WTC11 (cell line): ENCODE results near the gene KCNJ15.

Source experiments
- CTCF ChIP-seq: fragments of 200-600 bp; IDR thresholded peaks from 2 replicates; pipeline ENCODE4 v1.8.0; 2022; ENCODE audit warnings: antibody characterized with exemption
- E2F4 ChIP-seq: sonication (generic); formaldehyde crosslinking; IDR thresholded peaks from 2 replicates; pipeline ENCODE4 v1.8.1; 2022; ENCODE audit warnings: low read depth, mild to moderate bottlenecking, moderate library complexity, missing genetic modification reagents, borderline replicate concordance
- ERG ChIP-seq: fragments of 250-450 bp; sonication (Bioruptor Pico); IDR thresholded peaks from 2 replicates; pipeline ENCODE4 v1.8.0; 2021; ENCODE audit warnings: mild to moderate bottlenecking
- SMAD4 ChIP-seq: sonication (generic); formaldehyde crosslinking; IDR thresholded peaks from 2 replicates; pipeline ENCODE4 v1.8.0; 2022; ENCODE audit warnings: mild to moderate bottlenecking, missing genetic modification reagents
- SP1 ChIP-seq: sonication (generic); formaldehyde crosslinking; conservative IDR thresholded peaks from 2 replicates; pipeline ENCODE4 v1.8.1; 2022; ENCODE audit warnings: missing genetic modification reagents
- TEAD1 ChIP-seq: sonication (generic); formaldehyde crosslinking; IDR thresholded peaks from 2 replicates; pipeline ENCODE4 v1.8.0; 2022; ENCODE audit warnings: mild to moderate bottlenecking, missing genetic modification reagents
- TEAD4 ChIP-seq: sonication (generic); formaldehyde crosslinking; IDR thresholded peaks from 2 replicates; pipeline ENCODE4 v1.8.0; 2022; ENCODE audit warnings: mild to moderate bottlenecking, missing genetic modification reagents
- ZNF423 ChIP-seq: fragments of 250-450 bp; sonication (Bioruptor Pico); IDR thresholded peaks from 2 replicates; pipeline ENCODE4 v2.1.2; 2022; ENCODE audit warnings: mild to moderate bottlenecking, moderate library complexity
- ZNF425 ChIP-seq: fragments of 250-450 bp; sonication (Bioruptor Pico); conservative IDR thresholded peaks from 2 replicates; pipeline ENCODE4 v1.9.0; 2021; ENCODE audit warnings: mild to moderate bottlenecking
- ZNF512 ChIP-seq: sonication (generic); formaldehyde crosslinking; IDR thresholded peaks from 2 replicates; pipeline ENCODE4 v1.8.1; 2022; ENCODE audit warnings: missing genetic modification reagents, borderline replicate concordance
- TF ChIP-seq, protein P1 (sequence below): sonication (generic); formaldehyde crosslinking; IDR thresholded peaks from 2 replicates; pipeline ENCODE4 v1.8.1; 2023; ENCODE audit warnings: mild to moderate bottlenecking, missing genetic modification reagents, borderline replicate concordance
- TF ChIP-seq, protein P2 (sequence below): sonication (generic); formaldehyde crosslinking; IDR thresholded peaks from 2 replicates; pipeline ENCODE4 v1.8.0; 2023; ENCODE audit warnings: missing genetic modification reagents
- TF ChIP-seq, protein P3 (sequence below): sonication (generic); formaldehyde crosslinking; conservative IDR thresholded peaks from 2 replicates; pipeline ENCODE4 v1.8.1; 2023; ENCODE audit warnings: mild to moderate bottlenecking, low read depth, missing genetic modification reagents, moderate library complexity

GRCh38 chr21:38280867-38281266, 24.1 kb downstream of the KCNJ15 start:
- TF ChIP-seq, protein P1, sequence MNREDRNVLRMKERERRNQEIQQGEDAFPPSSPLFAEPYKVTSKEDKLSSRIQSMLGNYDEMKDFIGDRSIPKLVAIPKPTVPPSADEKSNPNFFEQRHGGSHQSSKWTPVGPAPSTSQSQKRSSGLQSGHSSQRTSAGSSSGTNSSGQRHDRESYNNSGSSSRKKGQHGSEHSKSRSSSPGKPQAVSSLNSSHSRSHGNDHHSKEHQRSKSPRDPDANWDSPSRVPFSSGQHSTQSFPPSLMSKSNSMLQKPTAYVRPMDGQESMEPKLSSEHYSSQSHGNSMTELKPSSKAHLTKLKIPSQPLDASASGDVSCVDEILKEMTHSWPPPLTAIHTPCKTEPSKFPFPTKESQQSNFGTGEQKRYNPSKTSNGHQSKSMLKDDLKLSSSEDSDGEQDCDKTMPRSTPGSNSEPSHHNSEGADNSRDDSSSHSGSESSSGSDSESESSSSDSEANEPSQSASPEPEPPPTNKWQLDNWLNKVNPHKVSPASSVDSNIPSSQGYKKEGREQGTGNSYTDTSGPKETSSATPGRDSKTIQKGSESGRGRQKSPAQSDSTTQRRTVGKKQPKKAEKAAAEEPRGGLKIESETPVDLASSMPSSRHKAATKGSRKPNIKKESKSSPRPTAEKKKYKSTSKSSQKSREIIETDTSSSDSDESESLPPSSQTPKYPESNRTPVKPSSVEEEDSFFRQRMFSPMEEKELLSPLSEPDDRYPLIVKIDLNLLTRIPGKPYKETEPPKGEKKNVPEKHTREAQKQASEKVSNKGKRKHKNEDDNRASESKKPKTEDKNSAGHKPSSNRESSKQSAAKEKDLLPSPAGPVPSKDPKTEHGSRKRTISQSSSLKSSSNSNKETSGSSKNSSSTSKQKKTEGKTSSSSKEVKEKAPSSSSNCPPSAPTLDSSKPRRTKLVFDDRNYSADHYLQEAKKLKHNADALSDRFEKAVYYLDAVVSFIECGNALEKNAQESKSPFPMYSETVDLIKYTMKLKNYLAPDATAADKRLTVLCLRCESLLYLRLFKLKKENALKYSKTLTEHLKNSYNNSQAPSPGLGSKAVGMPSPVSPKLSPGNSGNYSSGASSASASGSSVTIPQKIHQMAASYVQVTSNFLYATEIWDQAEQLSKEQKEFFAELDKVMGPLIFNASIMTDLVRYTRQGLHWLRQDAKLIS: no peak
- TF ChIP-seq ZNF512 (CRISPR knock-in tag) (no peak), CTCF (no peak), ZNF423 (CRISPR knock-in tag) (no peak), TEAD1 (no peak), TEAD4 (CRISPR knock-in tag) (no peak), E2F4 (CRISPR knock-in tag) (no peak), SMAD4 (CRISPR knock-in tag) (no peak), ERG (CRISPR knock-in tag) (no peak), ZNF425 (no peak), SP1 (no peak)
- TF ChIP-seq, protein P2, sequence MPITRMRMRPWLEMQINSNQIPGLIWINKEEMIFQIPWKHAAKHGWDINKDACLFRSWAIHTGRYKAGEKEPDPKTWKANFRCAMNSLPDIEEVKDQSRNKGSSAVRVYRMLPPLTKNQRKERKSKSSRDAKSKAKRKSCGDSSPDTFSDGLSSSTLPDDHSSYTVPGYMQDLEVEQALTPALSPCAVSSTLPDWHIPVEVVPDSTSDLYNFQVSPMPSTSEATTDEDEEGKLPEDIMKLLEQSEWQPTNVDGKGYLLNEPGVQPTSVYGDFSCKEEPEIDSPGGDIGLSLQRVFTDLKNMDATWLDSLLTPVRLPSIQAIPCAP (CRISPR knock-in tag): no peak
- TF ChIP-seq, protein P3, sequence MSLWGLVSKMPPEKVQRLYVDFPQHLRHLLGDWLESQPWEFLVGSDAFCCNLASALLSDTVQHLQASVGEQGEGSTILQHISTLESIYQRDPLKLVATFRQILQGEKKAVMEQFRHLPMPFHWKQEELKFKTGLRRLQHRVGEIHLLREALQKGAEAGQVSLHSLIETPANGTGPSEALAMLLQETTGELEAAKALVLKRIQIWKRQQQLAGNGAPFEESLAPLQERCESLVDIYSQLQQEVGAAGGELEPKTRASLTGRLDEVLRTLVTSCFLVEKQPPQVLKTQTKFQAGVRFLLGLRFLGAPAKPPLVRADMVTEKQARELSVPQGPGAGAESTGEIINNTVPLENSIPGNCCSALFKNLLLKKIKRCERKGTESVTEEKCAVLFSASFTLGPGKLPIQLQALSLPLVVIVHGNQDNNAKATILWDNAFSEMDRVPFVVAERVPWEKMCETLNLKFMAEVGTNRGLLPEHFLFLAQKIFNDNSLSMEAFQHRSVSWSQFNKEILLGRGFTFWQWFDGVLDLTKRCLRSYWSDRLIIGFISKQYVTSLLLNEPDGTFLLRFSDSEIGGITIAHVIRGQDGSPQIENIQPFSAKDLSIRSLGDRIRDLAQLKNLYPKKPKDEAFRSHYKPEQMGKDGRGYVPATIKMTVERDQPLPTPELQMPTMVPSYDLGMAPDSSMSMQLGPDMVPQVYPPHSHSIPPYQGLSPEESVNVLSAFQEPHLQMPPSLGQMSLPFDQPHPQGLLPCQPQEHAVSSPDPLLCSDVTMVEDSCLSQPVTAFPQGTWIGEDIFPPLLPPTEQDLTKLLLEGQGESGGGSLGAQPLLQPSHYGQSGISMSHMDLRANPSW (CRISPR knock-in tag): no peak
